ENCODE data around the gene EIF4EBP3. TPM values are rescaled to one million over a fixed set of nuclear protein-coding genes. Genes with fewer than 3 reads are reported as not detected.

Gene EIF4EBP3
- total and polyA plus RNA-seq, 4 donors, result 1.4 to 55.8 (median 8.0) TPM

DNA sequence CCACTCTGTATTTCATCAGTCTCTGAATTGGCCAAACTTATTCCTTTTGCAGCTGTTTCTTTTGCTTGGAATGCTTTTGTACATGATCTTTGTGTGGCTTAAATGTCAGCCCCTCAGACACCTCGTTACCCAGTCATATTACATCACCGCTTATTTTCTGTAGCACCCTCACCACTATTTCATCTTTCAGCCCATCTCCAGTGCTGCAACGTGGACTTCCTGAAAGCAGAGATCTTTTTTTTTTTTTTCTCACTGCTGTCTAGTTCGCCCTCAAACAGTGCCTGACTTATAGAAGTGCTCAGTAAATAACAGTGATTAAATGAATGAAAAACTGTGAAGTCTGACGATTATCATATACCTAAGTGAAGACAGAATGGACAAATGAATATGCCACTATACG lies 9.0 kb downstream of the EIF4EBP3 start:
- 7% methylated on average over 6 of the region's 6 CpGs for WGBS
- no peak for DNase-seq (ENCODE audit: low spot score)
- H3K9ac ChIP-seq (ENCODE audit: low read depth in 1 of 2, low read length in 2 of 2), result peak overlapping the region; percentile 82 to 88
- no peaks in the 10 kb centered on the region for H3K9me3 ChIP-seq (ENCODE audit: control insufficient read depth in 4 of 4, low read length in 3 of 4)
- peaks cover 12 to 51% (median 48%) of the 10 kb centered on the region in 4 donors for H3K4me1 ChIP-seq (ENCODE audit: control insufficient read depth in 4 of 4, insufficient read depth in 4 of 4, low read length in 3 of 4)
- TF ChIP-seq, protein P1, sequence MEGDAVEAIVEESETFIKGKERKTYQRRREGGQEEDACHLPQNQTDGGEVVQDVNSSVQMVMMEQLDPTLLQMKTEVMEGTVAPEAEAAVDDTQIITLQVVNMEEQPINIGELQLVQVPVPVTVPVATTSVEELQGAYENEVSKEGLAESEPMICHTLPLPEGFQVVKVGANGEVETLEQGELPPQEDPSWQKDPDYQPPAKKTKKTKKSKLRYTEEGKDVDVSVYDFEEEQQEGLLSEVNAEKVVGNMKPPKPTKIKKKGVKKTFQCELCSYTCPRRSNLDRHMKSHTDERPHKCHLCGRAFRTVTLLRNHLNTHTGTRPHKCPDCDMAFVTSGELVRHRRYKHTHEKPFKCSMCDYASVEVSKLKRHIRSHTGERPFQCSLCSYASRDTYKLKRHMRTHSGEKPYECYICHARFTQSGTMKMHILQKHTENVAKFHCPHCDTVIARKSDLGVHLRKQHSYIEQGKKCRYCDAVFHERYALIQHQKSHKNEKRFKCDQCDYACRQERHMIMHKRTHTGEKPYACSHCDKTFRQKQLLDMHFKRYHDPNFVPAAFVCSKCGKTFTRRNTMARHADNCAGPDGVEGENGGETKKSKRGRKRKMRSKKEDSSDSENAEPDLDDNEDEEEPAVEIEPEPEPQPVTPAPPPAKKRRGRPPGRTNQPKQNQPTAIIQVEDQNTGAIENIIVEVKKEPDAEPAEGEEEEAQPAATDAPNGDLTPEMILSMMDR (IDR thresholded peaks at IDR 0.05; ENCODE audit: low read depth, low read length, missing input control), result no peak
- no peak for TF ChIP-seq YY1 (IDR thresholded peaks at IDR 0.05)
- TF ChIP-seq JUND (IDR thresholded peaks at IDR 0.05), result no peak
- peak in 1 of 2 donors; percentile 9 for TF ChIP-seq RAD21 (IDR thresholded peaks at IDR 0.05)
- H3K27me3 ChIP-seq (ENCODE audit: control insufficient read depth in 4 of 4, insufficient read depth in 4 of 4, low read length in 3 of 4), result no peaks in the 10 kb centered on the region
- H3K36me3 ChIP-seq (ENCODE audit: control insufficient read depth in 4 of 4, insufficient read depth in 3 of 4, low read depth in 1 of 4, low read length in 3 of 4), result peaks cover 0 to 6% (median 2%) of the 10 kb centered on the region in 4 donors
- peak overlapping the region; percentile 85 to 95 for H3K27ac ChIP-seq (ENCODE audit: low read depth in 1 of 2, low read length in 2 of 2)
- H3K4me3 ChIP-seq (ENCODE audit: low read depth in 1 of 3, low read length in 3 of 3), result peak overlapping the region; percentile 74 to 87 (median 83)

DNA sequence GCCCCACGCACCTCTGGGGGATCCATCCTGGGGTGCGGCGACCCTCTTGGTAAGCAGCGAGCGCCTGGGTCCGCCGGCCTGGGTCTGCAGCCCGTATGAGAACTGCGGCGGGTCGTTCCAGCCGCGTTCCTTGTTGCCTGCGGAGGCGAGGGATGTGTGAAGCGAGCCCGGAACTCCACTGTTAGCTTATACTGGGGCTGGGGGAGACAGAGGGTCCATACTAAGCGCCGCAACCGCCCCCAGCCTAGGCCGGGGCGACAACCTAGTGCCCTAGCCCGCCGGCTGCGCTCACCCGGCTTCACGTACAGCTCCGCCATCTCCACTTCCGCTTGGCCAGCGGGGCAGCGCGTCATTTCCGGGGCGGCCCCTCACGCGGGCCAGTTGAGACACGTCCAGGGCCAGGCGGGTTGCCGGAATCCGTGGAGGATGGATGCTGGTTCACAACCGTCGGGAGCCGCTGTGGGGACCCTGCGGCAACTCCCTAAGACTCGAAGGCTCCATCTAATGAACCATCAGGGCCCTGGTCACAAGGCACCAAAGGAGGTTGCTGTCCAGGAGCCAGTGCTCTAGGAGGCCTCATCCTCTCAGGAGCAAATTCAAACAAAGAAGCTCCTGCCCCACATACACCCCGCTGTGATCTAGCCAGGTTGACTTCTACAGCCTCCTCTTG lies 9.8 kb downstream of the EIF4EBP3 start, which contains the start of gene SRA1:
TSS of gene SRA1 (minus strand) at position 338 of the 670 bp plus-strand sequence. CDS start at position 317, 21 bp downstream.
- H3K9me3 ChIP-seq (ENCODE audit: control insufficient read depth in 4 of 4, low read length in 3 of 4), result no peaks in the 10 kb centered on the region
- WGBS, result under 1% methylated on average over 46 of the region's 46 CpGs
- no peaks in the 10 kb centered on the region for H3K27me3 ChIP-seq (ENCODE audit: control insufficient read depth in 4 of 4, insufficient read depth in 4 of 4, low read length in 3 of 4)
- peaks cover 17 to 60% (median 57%) of the 10 kb centered on the region in 4 donors for H3K4me1 ChIP-seq (ENCODE audit: control insufficient read depth in 4 of 4, insufficient read depth in 4 of 4, low read length in 3 of 4)
- H3K27ac ChIP-seq (ENCODE audit: low read depth in 1 of 2, low read length in 2 of 2), result peak within 1 kb of the TSS; percentile 85 to 95
- peak; percentile 6 to 46 for TF ChIP-seq RAD21 (IDR thresholded peaks at IDR 0.05)
- TF ChIP-seq GABPA (IDR thresholded peaks at IDR 0.05 in 1 of 2, conservative IDR thresholded peaks at IDR 0.05 in 1 of 2), result peak; percentile 92 to 98
- peak; percentile 94 for TF ChIP-seq YY1 (IDR thresholded peaks at IDR 0.05)
- TF ChIP-seq, protein P2, sequence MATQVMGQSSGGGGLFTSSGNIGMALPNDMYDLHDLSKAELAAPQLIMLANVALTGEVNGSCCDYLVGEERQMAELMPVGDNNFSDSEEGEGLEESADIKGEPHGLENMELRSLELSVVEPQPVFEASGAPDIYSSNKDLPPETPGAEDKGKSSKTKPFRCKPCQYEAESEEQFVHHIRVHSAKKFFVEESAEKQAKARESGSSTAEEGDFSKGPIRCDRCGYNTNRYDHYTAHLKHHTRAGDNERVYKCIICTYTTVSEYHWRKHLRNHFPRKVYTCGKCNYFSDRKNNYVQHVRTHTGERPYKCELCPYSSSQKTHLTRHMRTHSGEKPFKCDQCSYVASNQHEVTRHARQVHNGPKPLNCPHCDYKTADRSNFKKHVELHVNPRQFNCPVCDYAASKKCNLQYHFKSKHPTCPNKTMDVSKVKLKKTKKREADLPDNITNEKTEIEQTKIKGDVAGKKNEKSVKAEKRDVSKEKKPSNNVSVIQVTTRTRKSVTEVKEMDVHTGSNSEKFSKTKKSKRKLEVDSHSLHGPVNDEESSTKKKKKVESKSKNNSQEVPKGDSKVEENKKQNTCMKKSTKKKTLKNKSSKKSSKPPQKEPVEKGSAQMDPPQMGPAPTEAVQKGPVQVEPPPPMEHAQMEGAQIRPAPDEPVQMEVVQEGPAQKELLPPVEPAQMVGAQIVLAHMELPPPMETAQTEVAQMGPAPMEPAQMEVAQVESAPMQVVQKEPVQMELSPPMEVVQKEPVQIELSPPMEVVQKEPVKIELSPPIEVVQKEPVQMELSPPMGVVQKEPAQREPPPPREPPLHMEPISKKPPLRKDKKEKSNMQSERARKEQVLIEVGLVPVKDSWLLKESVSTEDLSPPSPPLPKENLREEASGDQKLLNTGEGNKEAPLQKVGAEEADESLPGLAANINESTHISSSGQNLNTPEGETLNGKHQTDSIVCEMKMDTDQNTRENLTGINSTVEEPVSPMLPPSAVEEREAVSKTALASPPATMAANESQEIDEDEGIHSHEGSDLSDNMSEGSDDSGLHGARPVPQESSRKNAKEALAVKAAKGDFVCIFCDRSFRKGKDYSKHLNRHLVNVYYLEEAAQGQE (IDR thresholded peaks at IDR 0.05), result peak; percentile 87
- TF ChIP-seq, protein P1 (IDR thresholded peaks at IDR 0.05; ENCODE audit: low read depth, low read length, missing input control), result no peak
- TF ChIP-seq, protein P3, sequence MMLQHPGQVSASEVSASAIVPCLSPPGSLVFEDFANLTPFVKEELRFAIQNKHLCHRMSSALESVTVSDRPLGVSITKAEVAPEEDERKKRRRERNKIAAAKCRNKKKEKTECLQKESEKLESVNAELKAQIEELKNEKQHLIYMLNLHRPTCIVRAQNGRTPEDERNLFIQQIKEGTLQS (IDR thresholded peaks at IDR 0.05), result no peak
- TF ChIP-seq HNF4A (conservative IDR thresholded peaks at IDR 0.05), result peak in 1 of 2 donors; percentile 53
- TF ChIP-seq, protein P4, sequence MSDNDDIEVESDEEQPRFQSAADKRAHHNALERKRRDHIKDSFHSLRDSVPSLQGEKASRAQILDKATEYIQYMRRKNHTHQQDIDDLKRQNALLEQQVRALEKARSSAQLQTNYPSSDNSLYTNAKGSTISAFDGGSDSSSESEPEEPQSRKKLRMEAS (IDR thresholded peaks at IDR 0.05), result peak; percentile 44
- TF ChIP-seq JUND (IDR thresholded peaks at IDR 0.05), result peak in 1 of 2 donors; percentile 12
- peak; percentile 31 to 51 for TF ChIP-seq RXRA (IDR thresholded peaks at IDR 0.05)
- TF ChIP-seq HNF4G (IDR thresholded peaks at IDR 0.05), result no peak
- TF ChIP-seq FOXA1 (IDR thresholded peaks at IDR 0.05), result peak; percentile 32
- TF ChIP-seq SP1 (IDR thresholded peaks at IDR 0.05), result peak; percentile 55
- H3K36me3 ChIP-seq (ENCODE audit: control insufficient read depth in 4 of 4, insufficient read depth in 3 of 4, low read depth in 1 of 4, low read length in 3 of 4), result no peaks in the 10 kb centered on the region
- DNase-seq (ENCODE audit: low spot score), result peak; percentile 95
- peak within 1 kb of the TSS; percentile 82 to 88 for H3K9ac ChIP-seq (ENCODE audit: low read depth in 1 of 2, low read length in 2 of 2)
- H3K4me3 ChIP-seq (ENCODE audit: low read depth in 1 of 3, low read length in 3 of 3), result peak within 1 kb of the TSS; percentile 74 to 87 (median 83)
